ENCODE data around the gene CCDC85C.

- TF ChIP-seq CTCF (conservative IDR thresholded peaks at IDR 0.05; ENCODE audit: low read depth, low read length) = no peak
- TF ChIP-seq EZH2 (IDR thresholded peaks at IDR 0.05; ENCODE audit: low read length, unreplicated experiment) = no peak
Measured at GRCh38 chr14:99481745-99482099, 122.3 kb downstream of the CCDC85C start.

All from PC-3 (cell line).